DMS 273 treated with DMSO at 0.1 percent for 48 hours (cell line): ENCODE measurements around the gene PTPRG.

Experiments used
- DNase-seq: peaks from one replicate; lab custom pipeline; 2025; lab: John Stamatoyannopoulos, UW

PTPRG gene

GRCh38 chr3:61966200-61966599 is 404.8 kb downstream of the PTPRG start:
- DNase-seq, result no peak

- no peak for DNase-seq
Measured at GRCh38 chr3:61967019-61967418, 405.6 kb downstream of the PTPRG start.

GRCh38 chr3:61967937-61968336 is 406.6 kb downstream of the PTPRG start:
- no peak for DNase-seq

GRCh38 chr3:61974662-61975061 is 413.3 kb downstream of the PTPRG start:
- no peak for DNase-seq

DNA sequence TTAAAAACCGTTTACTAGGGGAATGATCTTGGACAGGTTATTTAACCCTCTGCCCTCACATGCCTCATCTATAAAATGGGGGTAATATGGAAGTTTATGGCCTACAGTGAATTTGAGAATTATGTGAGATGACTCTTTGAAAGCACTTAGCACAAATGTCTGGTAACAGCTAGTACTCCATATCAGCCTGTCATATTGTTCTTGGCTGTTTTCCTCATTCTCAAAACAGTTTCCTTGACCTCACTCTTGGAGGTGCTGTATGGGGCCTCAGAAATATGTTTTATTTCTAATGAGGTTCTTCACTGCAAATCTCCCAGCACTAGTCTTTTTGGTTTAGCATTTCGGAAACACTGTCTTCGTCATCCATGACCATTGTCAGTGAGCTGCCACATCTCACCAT is 413.8 kb downstream of the PTPRG start:
- no peak for DNase-seq

GRCh38 chr3:61975936-61976335 is 414.6 kb downstream of the PTPRG start:
- no peak for DNase-seq

DNA sequence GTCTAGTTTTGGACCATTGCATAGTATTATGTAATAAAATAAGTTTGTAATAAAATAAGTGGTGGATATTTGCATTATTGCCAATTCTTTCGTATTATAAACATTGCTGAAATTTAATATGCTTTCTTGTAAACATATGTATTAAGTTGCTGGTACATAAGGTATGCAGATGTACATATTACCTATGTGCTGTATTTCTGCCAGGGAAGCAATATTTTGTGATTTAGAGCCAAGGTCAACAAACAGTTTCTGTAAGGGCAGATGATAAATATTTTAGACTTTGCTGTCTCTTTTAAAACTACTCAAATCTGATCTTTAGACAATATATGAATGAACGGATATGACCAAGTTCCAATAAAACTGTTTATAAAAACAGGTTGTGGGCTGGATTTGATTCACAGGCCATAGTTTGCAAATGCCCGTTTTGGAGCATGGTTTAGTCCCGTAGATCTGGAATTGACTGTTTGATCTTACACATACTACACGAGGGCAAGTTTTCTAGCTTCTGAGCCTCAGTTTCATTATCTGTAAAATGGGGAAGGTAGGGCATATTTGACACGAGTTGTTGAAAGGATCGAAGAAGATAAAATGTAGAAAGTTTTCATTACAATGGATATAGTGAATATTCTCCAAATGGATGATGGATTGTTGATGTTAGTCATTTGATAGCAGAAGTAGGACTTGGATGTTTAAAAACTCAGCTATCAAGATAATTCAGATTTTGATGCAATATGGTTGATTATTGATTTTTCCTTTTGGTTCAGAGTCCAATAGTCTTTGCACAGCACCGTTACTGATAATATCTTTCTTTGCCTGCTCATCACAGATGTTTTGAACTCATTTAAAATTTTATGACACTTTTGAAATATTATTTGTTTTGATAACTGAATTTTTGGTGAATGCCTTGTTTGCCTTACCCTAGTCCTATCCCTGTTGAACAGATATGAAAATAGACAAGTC is 417.4 kb downstream of the PTPRG start:
- no peak for DNase-seq

DNA sequence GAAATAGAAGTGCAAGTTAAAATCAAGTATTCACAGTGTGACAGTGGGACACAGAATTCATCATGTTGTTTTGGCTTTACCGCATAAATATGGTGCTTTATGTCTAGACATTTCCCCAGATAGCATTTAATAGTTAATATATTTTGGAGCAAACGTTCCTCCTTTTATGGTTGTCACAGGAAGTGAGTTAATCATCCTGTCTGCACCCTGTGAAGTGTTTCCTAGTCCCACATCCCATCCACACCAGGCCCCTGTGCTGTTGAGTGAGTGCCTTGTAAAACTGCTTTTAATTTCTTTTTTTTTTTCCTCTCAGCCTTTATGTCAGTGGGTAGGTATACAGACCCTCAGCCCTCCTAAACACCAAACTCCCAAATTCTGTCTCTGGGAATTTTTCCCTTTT is 418.3 kb downstream of the PTPRG start:
- no peak for DNase-seq

DNA sequence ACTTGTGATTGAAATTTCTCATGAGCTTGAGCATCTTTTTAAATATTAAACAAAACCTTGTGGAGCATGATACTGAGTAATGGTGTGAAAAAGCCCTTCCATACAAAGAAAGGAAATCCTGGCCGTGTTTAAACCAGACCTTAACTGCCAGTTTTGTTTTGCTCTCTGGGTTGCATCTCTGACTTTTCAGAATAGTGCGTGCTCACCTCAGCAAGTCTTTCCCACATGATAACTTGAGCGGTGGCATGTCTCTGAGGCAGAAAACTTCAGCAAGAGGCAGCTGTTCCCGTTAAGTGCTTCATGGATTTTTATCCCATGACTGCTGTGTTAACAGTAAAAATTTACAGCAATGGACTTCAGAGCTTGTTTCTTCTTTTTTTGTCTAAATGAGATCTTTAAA is 418.7 kb downstream of the PTPRG start:
- no peak for DNase-seq

DNA sequence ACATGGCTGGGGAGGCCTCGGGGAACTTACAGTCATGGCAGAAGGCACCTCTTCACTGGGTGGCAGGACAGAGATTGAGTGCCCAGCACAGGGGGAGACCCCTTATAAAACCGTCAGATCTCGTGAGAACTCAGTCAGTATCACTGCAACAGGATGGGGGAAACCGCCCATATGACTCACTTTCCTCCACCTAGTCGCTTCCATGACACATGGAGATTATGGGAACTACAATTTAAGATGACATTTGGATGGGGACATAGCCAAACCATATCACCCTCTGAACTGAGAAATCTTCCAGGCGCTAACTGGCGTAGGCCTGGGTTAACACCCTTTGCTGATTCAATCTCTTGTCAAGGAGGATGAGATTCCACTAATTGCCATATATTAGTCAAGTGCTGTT is 419.7 kb downstream of the PTPRG start:
- DNase-seq, result no peak

- no peak for DNase-seq
Measured at GRCh38 chr3:61983479-61983878, 422.1 kb downstream of the PTPRG start.

GRCh38 chr3:61985020-61985419 is 423.6 kb downstream of the PTPRG start:
- DNase-seq, result no peak

- DNase-seq, result no peak
Measured at GRCh38 chr3:61986473-61986872, 425.1 kb downstream of the PTPRG start.

- DNase-seq, result no peak
Measured at GRCh38 chr3:61989681-61990080, 428.3 kb downstream of the PTPRG start.

GRCh38 chr3:61990327-61991027 is 429.1 kb downstream of the PTPRG start:
- no peak for DNase-seq

- no peak for DNase-seq
Measured at GRCh38 chr3:61991706-61992105, 430.3 kb downstream of the PTPRG start.

DNA sequence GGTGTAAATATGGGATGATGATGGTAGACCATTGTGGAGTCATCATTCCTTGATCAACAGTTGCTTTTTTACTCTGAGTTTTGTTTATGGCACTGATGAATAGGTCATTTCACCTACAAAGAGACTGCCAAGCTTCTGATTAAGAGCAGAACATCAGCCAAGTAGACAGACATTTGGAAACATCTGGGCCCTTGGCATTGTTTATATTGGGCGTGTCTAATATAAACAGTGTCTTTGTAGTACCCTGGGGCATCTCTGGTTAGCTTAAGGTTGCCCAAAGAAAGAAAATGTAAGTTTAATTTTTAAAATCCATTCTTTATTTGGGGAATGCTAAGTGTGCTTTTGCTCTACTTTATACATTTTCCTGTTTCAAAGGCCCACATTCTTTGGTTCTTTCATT is 435.0 kb downstream of the PTPRG start:
- DNase-seq, result no peak

DNA sequence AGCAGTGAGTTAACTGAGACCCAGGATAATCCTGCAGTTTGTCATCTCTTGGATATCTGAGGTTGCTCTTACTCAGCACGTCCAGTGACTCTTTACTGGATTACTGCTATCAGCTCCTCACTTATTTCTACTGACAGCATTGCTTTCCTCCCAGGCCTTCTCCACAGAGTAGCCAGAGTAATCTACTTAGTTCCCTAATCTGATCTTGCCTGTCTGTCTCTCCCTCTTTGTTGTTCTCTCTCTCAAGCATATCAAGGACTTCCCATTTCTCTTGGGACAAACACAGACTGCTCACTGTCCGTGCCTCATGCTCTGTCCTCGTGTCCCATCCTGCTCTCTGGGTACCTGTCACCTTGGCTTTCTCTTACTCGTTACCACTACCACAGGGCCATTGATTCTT is 435.7 kb downstream of the PTPRG start:
- DNase-seq, result no peak

DNA sequence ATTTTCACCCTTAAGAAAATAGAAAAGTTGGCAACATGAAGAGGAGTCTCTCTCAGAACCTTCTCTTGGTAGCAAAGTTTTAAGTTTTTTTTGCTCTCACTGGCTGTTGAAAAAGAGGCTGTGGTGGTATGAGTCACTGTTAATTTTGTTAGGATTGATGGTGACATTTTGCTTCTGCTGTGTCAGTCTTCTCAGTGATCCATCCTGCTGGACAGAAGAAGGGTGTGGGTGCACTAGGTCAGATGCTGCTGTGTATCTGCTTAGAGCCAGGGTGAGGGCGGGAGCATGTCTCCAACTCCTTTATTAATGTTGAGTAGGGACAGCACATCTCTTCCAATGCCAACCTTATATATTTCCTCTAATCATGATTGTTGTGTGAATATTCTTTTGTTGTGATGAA is 442.5 kb downstream of the PTPRG start:
- DNase-seq, result no peak

GRCh38 chr3:62007036-62007435 is 445.7 kb downstream of the PTPRG start:
- DNase-seq, result no peak

DNA sequence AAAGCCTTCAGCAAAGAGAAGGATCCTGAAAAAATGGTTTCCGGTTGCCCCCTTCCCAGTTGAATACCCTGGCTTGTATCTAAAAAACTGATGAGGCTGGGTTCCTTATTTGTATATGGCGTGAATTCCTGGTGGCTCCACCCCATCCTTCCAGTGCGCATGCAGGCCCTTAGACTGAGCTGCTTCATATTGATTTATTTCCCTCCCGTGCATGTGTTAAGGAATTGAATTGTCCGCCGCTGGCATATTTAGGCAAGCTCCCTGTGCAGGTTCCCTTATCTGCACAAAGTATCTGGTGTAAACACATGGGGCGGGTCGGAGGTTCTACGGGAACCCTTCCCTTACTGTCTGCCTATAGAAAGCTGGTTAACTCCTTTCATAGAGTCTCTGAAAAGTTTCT is 449.6 kb downstream of the PTPRG start:
- no peak for DNase-seq

GRCh38 chr3:62011666-62012065 is 450.3 kb downstream of the PTPRG start:
- no peak for DNase-seq

DNA sequence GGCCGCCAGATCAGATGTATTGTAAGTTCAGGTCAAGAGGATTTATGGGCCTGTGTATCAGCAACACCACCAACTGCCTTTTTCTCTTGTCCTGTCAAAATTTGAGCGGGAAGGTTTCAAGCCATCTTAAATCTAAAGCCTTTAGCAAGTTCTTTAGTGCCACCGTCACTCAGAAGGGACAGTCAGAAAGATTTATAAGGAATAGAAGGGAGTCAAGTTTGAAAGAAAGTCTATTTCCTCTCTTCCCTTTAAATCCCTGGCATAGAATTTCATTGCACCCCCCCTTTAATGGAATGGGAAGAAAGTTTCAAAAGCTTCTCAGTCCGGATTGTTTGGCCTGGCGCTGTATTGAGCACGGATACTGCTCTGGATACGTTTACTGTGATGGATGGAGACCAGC is 452.6 kb downstream of the PTPRG start:
- no peak for DNase-seq
